HFFc6 (cell line): ENCODE results near the gene EPHA6. TPM values are rescaled to one million over a fixed set of nuclear protein-coding genes. Genes with fewer than 3 reads are reported as not detected.
"Not testable (repeated sequence)": the region's sequence is repeated elsewhere in the genome, so short reads cannot be mapped to it uniquely, and the experiment has no call there.

ENCODE experiments used
- DNase-seq: peaks from one replicate; pipeline ENCODE4 v3.0.0-alpha.2; 2018
- H3K27ac Mint-ChIP-seq: 2 replicates; pipeline ENCODE4 v1.8.0; 2020; ENCODE audit warnings: mild to moderate bottlenecking, mixed read lengths
- H3K27me3 Mint-ChIP-seq: 2 replicates; pipeline ENCODE4 v1.8.0; 2021; ENCODE audit warnings: mild to moderate bottlenecking, moderate library complexity, mixed read lengths; ENCODE audit not compliant: insufficient read depth
- H3K36me3 Mint-ChIP-seq: 2 replicates; pipeline ENCODE4 v1.8.0; 2021; ENCODE audit warnings: low read depth, mixed read lengths
- H3K4me1 Mint-ChIP-seq: 2 replicates; pipeline ENCODE4 v1.8.0; 2020; ENCODE audit warnings: low read depth, mixed read lengths
- H3K4me3 Mint-ChIP-seq: 2 replicates; pipeline ENCODE4 v1.8.0; 2020; ENCODE audit warnings: mild to moderate bottlenecking, moderate library complexity, mixed read lengths
- H3K9me3 Mint-ChIP-seq: 2 replicates; pipeline ENCODE4 v1.8.0; 2020; ENCODE audit warnings: mild to moderate bottlenecking, mixed read lengths
- total RNA-seq, 6 experiments: library from RNA; stranded (reverse); fragmentation: NEBNext Ultra II Directional; extraction: Animal tissue kit (Norgen Biotek cat#: 25700); gene quantifications; 2 replicates in 1 of 6; 3 replicates in 5 of 6; pipeline ENCODE4 v1.2.3, GENCODE V29; 2021
- TF ChIP-seq, protein P1 (sequence below): fragments of 200-600 bp; sonication (generic); IDR thresholded peaks from 2 replicates; pipeline ENCODE4 v1.5.0; 2021; ENCODE audit warnings: antibody characterized with exemption, mild to moderate bottlenecking

Gene EPHA6
- total RNA-seq, 6 experiments from 2014 or later, result not detected

- Mint-ChIP-seq H3K4me3 (no peak overlapping the region), H3K27ac (no peak overlapping the region), H3K36me3 (peaks cover 4% of the 10 kb centered on the region; the same call in 1 of the 2 replicates), H3K9me3 (peaks cover 20% of the 10 kb centered on the region), H3K4me1 (no peaks in the 10 kb centered on the region), H3K27me3 (no peaks in the 10 kb centered on the region)
- TF ChIP-seq, protein P1, sequence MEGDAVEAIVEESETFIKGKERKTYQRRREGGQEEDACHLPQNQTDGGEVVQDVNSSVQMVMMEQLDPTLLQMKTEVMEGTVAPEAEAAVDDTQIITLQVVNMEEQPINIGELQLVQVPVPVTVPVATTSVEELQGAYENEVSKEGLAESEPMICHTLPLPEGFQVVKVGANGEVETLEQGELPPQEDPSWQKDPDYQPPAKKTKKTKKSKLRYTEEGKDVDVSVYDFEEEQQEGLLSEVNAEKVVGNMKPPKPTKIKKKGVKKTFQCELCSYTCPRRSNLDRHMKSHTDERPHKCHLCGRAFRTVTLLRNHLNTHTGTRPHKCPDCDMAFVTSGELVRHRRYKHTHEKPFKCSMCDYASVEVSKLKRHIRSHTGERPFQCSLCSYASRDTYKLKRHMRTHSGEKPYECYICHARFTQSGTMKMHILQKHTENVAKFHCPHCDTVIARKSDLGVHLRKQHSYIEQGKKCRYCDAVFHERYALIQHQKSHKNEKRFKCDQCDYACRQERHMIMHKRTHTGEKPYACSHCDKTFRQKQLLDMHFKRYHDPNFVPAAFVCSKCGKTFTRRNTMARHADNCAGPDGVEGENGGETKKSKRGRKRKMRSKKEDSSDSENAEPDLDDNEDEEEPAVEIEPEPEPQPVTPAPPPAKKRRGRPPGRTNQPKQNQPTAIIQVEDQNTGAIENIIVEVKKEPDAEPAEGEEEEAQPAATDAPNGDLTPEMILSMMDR, result no peak
- no peak for DNase-seq
These were observed 101.1 kb downstream of the EPHA6 start for GRCh38 chr3:96915445-96915844.

DNA sequence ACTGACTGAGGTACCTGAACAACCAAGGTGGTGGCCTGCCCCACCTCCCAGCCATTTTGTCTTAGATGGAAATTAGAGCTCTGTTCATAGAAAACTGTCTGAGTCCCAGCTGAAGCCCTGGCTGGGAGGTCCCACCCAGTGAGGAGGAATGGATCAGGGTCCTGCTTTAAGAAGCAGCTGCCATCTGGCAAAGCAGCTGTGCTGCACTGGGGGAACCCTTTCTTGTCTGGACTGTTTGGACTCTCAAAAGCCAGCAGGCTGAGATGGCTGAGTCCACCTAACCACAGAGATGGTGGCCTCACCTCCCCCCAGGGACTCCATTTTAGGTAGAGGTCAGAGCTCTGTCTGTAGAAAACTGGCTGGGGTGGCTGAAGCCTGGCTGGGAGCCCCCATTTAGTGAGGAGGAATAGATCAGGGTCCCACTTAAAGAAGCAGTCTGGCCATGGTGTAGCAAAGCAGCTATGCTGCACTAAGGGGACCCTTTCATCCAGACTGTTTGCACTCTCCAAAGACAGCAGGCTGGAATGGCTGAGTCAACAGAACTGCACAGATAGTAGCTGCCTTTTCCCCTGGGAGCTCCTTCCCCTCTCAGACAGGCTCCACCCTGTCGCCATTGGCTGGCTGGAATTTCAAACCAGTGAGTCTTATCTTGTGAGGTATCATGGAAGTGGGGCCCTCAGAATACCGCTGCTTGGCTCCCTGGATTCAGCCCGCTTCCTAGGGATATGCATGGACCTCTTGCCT is 116.9 kb downstream of the EPHA6 start:
- Mint-ChIP-seq H3K4me3 (no peak overlapping the region), H3K36me3 (no peaks in the 10 kb centered on the region), H3K9me3 (peaks cover 41% of the 10 kb centered on the region), H3K4me1 (no peaks in the 10 kb centered on the region), H3K27ac (no peak overlapping the region), H3K27me3 (no peaks in the 10 kb centered on the region)
- TF ChIP-seq, protein P1, result no peak
- no peak for DNase-seq

- not testable (repeated sequence) for H3K27ac Mint-ChIP-seq, H3K4me1 Mint-ChIP-seq, H3K27me3 Mint-ChIP-seq, H3K4me3 Mint-ChIP-seq, H3K36me3 Mint-ChIP-seq, DNase-seq
- peaks cover 46% of the 10 kb centered on the region for H3K9me3 Mint-ChIP-seq
These were observed 127.7 kb downstream of the EPHA6 start for GRCh38 chr3:96942131-96942530.

DNA sequence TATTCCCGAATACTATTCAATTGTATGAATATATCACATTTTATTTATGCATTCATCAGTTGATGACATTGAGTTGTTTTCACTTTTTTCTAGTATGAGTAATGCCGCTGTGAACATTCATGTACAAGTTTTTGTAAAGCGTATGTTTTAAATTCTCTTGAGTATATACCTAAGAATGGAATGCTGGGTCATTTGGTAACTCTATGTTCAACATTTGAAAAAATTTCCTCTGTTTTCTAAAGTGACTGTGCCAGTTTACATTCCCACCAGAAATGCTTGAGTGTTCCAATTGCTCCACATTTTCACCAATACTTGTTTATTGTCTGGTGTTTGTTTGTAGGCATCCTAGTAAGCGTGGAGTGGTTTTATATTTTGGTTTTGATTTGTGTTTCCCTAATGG is 144.5 kb downstream of the EPHA6 start:
- Mint-ChIP-seq H3K4me3 (no peak overlapping the region), H3K27me3 (no peaks in the 10 kb centered on the region; the same call in 1 of the 2 replicates), H3K36me3 (0 out of 2 replicates have a peak, but pooled peaks cover 4% of the 10 kb centered on the region), H3K27ac (no peak overlapping the region), H3K9me3 (peaks cover 26% of the 10 kb centered on the region), H3K4me1 (no peaks in the 10 kb centered on the region)
- TF ChIP-seq, protein P1, result no peak
- no peak for DNase-seq

DNA sequence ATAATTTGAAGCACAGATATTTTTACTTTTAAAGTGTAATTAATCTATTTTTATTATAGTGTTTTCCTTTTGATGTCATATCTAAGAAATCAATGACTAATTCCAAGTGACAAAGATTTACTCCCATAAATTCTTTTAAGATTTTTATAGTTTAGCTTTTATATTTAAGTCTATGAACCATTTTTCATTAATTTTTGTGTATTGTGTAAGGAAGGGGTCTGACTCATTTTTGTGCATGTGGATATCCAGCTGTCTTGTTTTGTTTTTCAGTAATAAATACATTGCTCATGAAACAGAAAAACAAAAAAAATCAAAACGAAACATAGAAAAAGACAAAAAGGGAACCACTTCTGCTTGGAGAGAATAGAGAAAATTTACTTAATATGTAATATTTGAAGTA is 145.1 kb downstream of the EPHA6 start:
- H3K27ac Mint-ChIP-seq, result no peak overlapping the region
- no peak overlapping the region for H3K4me3 Mint-ChIP-seq
- no peaks in the 10 kb centered on the region for H3K4me1 Mint-ChIP-seq
- DNase-seq, result no peak
- TF ChIP-seq, protein P1, result no peak
- H3K27me3 Mint-ChIP-seq, result no peaks in the 10 kb centered on the region; the same call in 1 of the 2 replicates
- H3K9me3 Mint-ChIP-seq, result peaks cover 24% of the 10 kb centered on the region
- H3K36me3 Mint-ChIP-seq, result 0 out of 2 replicates have a peak, but pooled peaks cover 4% of the 10 kb centered on the region

DNA sequence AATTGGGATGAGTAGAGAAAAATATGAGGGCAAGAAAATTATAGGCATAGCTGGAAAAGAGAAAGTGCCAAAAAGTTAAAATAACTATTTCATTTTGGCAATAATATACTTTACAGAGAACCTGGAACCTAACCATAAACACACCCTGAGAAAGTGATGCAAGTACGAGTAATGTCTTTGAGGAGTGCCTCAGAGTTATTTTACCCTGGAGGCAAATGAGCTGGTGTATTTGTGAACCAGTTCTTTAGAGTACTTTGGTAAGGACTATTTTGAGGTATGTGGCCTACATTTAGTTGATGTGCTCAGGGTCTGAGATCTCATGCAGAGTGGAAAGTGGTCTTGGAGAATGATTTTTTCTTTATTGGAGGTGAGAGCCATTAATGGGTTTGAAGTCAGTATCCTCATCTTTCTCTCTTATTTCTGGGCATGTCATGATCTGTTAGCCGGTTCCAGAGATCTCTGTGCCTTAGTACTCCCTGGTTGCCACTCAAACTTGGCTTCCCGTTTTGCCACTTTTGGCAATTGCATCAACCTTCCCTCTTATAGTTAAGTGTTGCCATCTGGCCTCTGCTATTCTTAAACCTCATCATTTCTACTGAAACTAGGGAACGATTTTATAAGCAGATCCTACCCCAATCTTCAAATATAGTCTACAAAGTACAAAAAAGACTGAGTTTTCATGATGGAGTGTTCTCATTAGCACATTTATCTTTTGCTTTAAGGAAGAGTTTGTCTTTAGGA is 145.7 kb downstream of the EPHA6 start:
- no peaks in the 10 kb centered on the region for H3K4me1 Mint-ChIP-seq
- TF ChIP-seq, protein P1, result no peak
- no peak overlapping the region for H3K4me3 Mint-ChIP-seq
- no peak overlapping the region for H3K27ac Mint-ChIP-seq
- DNase-seq, result no peak
- 0 out of 2 replicates have a peak, but pooled peaks cover 4% of the 10 kb centered on the region for H3K36me3 Mint-ChIP-seq
- peaks cover 1% of the 10 kb centered on the region for H3K27me3 Mint-ChIP-seq
- peaks cover 27% of the 10 kb centered on the region for H3K9me3 Mint-ChIP-seq
